Smooth muscle cell (in vitro differentiated cells): ENCODE data around the gene LKAAEAR1. TPM values are rescaled to one million over a fixed set of nuclear protein-coding genes. Genes with fewer than 3 reads are reported as not detected.

Experiments
- DNase-seq: peaks from one replicate; lab custom pipeline; 2025; ENCODE audit not compliant: unreplicated experiment; lab: John Stamatoyannopoulos, UW
- H2AFZ ChIP-seq: fragments of 200-600 bp; sonication (generic); 2 replicates; pipeline ENCODE4 v1.6.0; 2016; ENCODE audit warnings: antibody characterized with exemption, low read depth, mild to moderate bottlenecking
- H3F3A ChIP-seq: fragments of 200-600 bp; sonication (generic); 2 replicates; pipeline ENCODE4 v1.6.0; 2017; ENCODE audit warnings: antibody characterized with exemption, low read depth
- H3K27ac ChIP-seq: fragments of 200-600 bp; sonication (generic); 2 replicates; pipeline ENCODE4 v1.5.1; 2016; ENCODE audit warnings: low read depth, mild to moderate bottlenecking
- H3K27me3 ChIP-seq: fragments of 200-600 bp; sonication (generic); 2 replicates; pipeline ENCODE4 v1.6.1; 2016; ENCODE audit warnings: low read depth, mild to moderate bottlenecking
- H3K36me3 ChIP-seq: fragments of 200-600 bp; sonication (generic); 2 replicates; pipeline ENCODE4 v1.5.1; 2016; ENCODE audit warnings: low read depth
- H3K4me1 ChIP-seq: fragments of 200-600 bp; sonication (generic); 2 replicates; pipeline ENCODE4 v1.5.1; 2016; ENCODE audit warnings: low read depth
- H3K4me2 ChIP-seq: fragments of 200-600 bp; sonication (generic); 2 replicates; pipeline ENCODE4 v1.6.0; 2016; ENCODE audit warnings: mild to moderate bottlenecking
- H3K4me3 ChIP-seq: fragments of 200-600 bp; sonication (generic); 2 replicates; pipeline ENCODE4 v1.5.1; 2016; ENCODE audit warnings: mild to moderate bottlenecking
- H3K79me2 ChIP-seq: fragments of 200-600 bp; sonication (generic); 2 replicates; pipeline ENCODE4 v1.6.0; 2016; ENCODE audit warnings: low read depth, mild to moderate bottlenecking
- H3K9ac ChIP-seq: fragments of 200-600 bp; sonication (generic); 2 replicates; pipeline ENCODE4 v1.6.0; 2016; ENCODE audit warnings: low read depth
- H3K9me3 ChIP-seq: fragments of 200-600 bp; sonication (generic); replicated peaks from 2 replicates; pipeline ENCODE4 v1.5.1; 2016; ENCODE audit warnings: low read depth
- H4K20me1 ChIP-seq: fragments of 200-600 bp; sonication (generic); 2 replicates; pipeline ENCODE4 v1.6.0; 2016; ENCODE audit warnings: low read depth
- WGBS: methylation state at CpG from one replicate; pipeline ENCODE4 v1.1.7; 2016; ENCODE audit warnings: low lambda C conversion rate; 5-methylcytosine and 5-hydroxymethylcytosine counted together
- polyA plus RNA-seq: library from polyadenylated mRNA; unstranded; fragments of >200 nt; fragmentation: Nextera tagmentation; extraction: Ambion mirVana; gene quantifications from 2 replicates; pipeline ENCODE4 v1.2.1, GENCODE V29; 2016
- total RNA-seq: library from RNA; depleted of rRNA; stranded (reverse); fragments of >200 nt; gene quantifications from 2 replicates; pipeline ENCODE4 v1.2.3, GENCODE V29; 2014
- TF ChIP-seq, protein P1 (sequence below): fragments of 200-600 bp; sonication (generic); IDR thresholded peaks from 2 replicates; pipeline ENCODE4 v1.5.1; 2017; ENCODE audit warnings: borderline replicate concordance, mild to moderate bottlenecking, antibody characterized with exemption; ENCODE audit not compliant: insufficient read depth, poor library complexity, severe bottlenecking

Gene LKAAEAR1
- total and polyA plus RNA-seq, 2 experiments from 2014 or later = 0.79 TPM; not detected in 1

DNA sequence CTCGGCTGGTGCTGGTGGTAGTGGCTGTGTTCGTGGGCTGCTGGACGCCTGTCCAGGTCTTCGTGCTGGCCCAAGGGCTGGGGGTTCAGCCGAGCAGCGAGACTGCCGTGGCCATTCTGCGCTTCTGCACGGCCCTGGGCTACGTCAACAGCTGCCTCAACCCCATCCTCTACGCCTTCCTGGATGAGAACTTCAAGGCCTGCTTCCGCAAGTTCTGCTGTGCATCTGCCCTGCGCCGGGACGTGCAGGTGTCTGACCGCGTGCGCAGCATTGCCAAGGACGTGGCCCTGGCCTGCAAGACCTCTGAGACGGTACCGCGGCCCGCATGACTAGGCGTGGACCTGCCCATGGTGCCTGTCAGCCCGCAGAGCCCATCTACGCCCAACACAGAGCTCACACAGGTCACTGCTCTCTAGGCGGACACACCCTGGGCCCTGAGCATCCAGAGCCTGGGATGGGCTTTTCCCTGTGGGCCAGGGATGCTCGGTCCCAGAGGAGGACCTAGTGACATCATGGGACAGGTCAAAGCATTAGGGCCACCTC, 14.3 kb upstream of the LKAAEAR1 start:
- Histone ChIP-seq H3K4me1 (no peaks in the 10 kb centered on the region), H3K9me3 (no peaks in the 10 kb centered on the region), H3K9ac (no peak overlapping the region), H3K79me2 (no peaks in the 10 kb centered on the region), H3K27me3 (peaks cover 29% of the 10 kb centered on the region), H2AFZ (no peak overlapping the region), H3K36me3 (no peaks in the 10 kb centered on the region), H3F3A (no peaks in the 10 kb centered on the region), H3K4me2 (no peak overlapping the region), H3K27ac (no peak overlapping the region), H4K20me1 (no peaks in the 10 kb centered on the region), H3K4me3 (no peak overlapping the region)
- 97% methylated on average over 28 of the region's 28 CpGs for WGBS
- TF ChIP-seq, protein P1, sequence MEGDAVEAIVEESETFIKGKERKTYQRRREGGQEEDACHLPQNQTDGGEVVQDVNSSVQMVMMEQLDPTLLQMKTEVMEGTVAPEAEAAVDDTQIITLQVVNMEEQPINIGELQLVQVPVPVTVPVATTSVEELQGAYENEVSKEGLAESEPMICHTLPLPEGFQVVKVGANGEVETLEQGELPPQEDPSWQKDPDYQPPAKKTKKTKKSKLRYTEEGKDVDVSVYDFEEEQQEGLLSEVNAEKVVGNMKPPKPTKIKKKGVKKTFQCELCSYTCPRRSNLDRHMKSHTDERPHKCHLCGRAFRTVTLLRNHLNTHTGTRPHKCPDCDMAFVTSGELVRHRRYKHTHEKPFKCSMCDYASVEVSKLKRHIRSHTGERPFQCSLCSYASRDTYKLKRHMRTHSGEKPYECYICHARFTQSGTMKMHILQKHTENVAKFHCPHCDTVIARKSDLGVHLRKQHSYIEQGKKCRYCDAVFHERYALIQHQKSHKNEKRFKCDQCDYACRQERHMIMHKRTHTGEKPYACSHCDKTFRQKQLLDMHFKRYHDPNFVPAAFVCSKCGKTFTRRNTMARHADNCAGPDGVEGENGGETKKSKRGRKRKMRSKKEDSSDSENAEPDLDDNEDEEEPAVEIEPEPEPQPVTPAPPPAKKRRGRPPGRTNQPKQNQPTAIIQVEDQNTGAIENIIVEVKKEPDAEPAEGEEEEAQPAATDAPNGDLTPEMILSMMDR = no peak
- DNase-seq = no peak

DNA sequence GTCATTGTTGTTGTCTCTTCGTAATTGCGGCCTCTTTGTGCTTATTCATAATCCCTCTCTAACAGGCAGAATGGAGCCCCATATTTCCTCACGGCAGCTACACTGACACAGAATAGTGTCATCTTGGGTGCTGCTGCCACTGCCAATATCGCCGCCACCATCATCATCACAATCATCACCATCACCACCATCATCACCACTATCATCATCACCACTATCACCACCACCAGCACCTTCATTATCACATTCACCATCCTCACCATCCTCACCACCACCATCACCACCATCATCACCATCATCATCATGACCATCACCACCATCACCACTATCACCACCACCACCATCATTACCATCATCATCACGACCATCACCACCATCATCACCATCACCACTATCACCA, 12.3 kb upstream of the LKAAEAR1 start:
- H4K20me1 ChIP-seq = no peaks in the 10 kb centered on the region
- no peak overlapping the region for H3K4me2 ChIP-seq
- no peak overlapping the region for H2AFZ ChIP-seq
- H3K4me3 ChIP-seq = no peak overlapping the region
- no peaks in the 10 kb centered on the region for H3K9me3 ChIP-seq
- no peaks in the 10 kb centered on the region for H3K36me3 ChIP-seq
- no peak for DNase-seq
- TF ChIP-seq, protein P1 = no peak
- WGBS = 92% methylated on average over 6 of the region's 6 CpGs
- H3K4me1 ChIP-seq = no peaks in the 10 kb centered on the region
- no peak overlapping the region for H3K27ac ChIP-seq
- H3K27me3 ChIP-seq = peaks cover 9% of the 10 kb centered on the region
- no peak overlapping the region for H3K9ac ChIP-seq
- H3F3A ChIP-seq = no peaks in the 10 kb centered on the region
- no peaks in the 10 kb centered on the region for H3K79me2 ChIP-seq

DNA sequence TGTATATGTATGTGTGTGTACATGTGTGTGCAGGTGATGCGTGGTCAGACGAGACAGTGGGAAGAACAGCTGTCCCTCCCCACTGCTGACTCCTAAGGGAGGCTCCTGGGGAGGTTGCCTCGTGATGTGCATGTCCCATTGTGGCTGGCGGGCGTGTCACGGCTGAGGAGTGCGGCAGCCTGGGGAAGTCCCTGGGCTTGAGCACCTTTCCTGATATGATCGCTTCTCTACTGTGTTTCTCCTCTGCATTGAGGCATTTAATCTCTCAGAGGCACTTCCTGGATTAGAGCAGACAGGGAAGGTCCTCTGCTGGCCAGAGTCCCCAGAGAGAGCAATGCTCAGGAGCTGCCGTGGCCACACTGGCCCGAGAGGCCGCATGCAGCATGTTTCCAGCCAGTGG, 11.7 kb upstream of the LKAAEAR1 start:
- WGBS = 89% methylated on average over 11 of the region's 11 CpGs
- Histone ChIP-seq H3F3A (no peaks in the 10 kb centered on the region), H3K4me1 (no peaks in the 10 kb centered on the region), H3K4me3 (no peak overlapping the region), H2AFZ (no peak overlapping the region), H3K4me2 (no peak overlapping the region), H4K20me1 (no peaks in the 10 kb centered on the region), H3K27me3 (peaks cover 3% of the 10 kb centered on the region), H3K36me3 (no peaks in the 10 kb centered on the region), H3K27ac (no peak overlapping the region), H3K79me2 (no peaks in the 10 kb centered on the region), H3K9me3 (no peaks in the 10 kb centered on the region), H3K9ac (no peak overlapping the region)
- TF ChIP-seq, protein P1 = no peak
- DNase-seq = no peak

DNA sequence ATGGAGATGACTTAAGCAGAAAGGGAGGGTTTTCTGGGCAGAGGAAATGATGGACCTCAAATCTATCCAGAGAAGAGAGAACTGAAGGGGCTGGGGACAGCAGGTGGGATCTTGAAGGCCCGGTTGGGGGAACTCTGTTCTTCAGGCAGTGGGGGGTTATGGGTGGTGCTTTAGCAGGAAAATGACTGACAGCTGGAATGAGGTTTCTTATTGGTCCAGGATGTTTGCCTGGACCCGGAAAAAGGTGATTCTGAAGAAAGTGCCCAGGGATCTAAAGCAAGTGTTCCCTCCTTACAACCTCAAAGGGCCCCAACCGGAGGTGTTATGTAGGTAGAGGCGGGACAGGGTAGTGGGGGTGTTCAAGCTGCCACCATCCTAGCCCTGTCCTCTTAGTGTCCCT, 11.3 kb upstream of the LKAAEAR1 start:
- no peak overlapping the region for H3K27ac ChIP-seq
- no peaks in the 10 kb centered on the region for H3K27me3 ChIP-seq
- H3K9ac ChIP-seq = no peak overlapping the region
- H3K36me3 ChIP-seq = no peaks in the 10 kb centered on the region
- H3K4me2 ChIP-seq = no peak overlapping the region
- DNase-seq = no peak
- no peaks in the 10 kb centered on the region for H4K20me1 ChIP-seq
- H3K9me3 ChIP-seq = no peaks in the 10 kb centered on the region
- no peak overlapping the region for H2AFZ ChIP-seq
- H3K4me1 ChIP-seq = no peaks in the 10 kb centered on the region
- H3F3A ChIP-seq = no peaks in the 10 kb centered on the region
- H3K79me2 ChIP-seq = no peaks in the 10 kb centered on the region
- TF ChIP-seq, protein P1 = no peak
- WGBS = 92% methylated on average over 4 of the region's 4 CpGs
- H3K4me3 ChIP-seq = no peak overlapping the region
